GM18511 (cell line): ENCODE results near the gene GP5.

Source experiments
- ATAC-seq: cut with Tn5 transposase; IDR thresholded peaks from one replicate; pipeline ENCODE4 v1.9.1; 2021; ENCODE audit warnings: mild to moderate bottlenecking, moderate library complexity; ENCODE audit not compliant: unreplicated experiment

GP5 gene

GRCh38 chr3:194399166-194399565 lies at the start of gene GP5:
Gene GP5 (minus strand): TSS chr3:194399266. CDS start chr3:194398282, 984 bp downstream.
- ATAC-seq = no peak

- no peak for ATAC-seq
These were observed 48.6 kb upstream of the GP5 start for GRCh38 chr3:194447657-194448056.

- ATAC-seq = no peak
These were observed 48.1 kb upstream of the GP5 start for GRCh38 chr3:194447161-194447560.

GRCh38 chr3:194446754-194447153 lies 47.7 kb upstream of the GP5 start:
- ATAC-seq = no peak

- no peak for ATAC-seq
These were observed 47.1 kb upstream of the GP5 start for GRCh38 chr3:194446172-194446571.

GRCh38 chr3:194443901-194444300 lies 44.8 kb upstream of the GP5 start:
- no peak for ATAC-seq

GRCh38 chr3:194440756-194441155 lies 41.7 kb upstream of the GP5 start:
- no peak for ATAC-seq

GRCh38 chr3:194439881-194440550 lies 41.0 kb upstream of the GP5 start:
- ATAC-seq = no peak

- no peak for ATAC-seq
These were observed 35.4 kb upstream of the GP5 start for GRCh38 chr3:194434503-194434902.

- no peak for ATAC-seq
These were observed 32.5 kb upstream of the GP5 start for GRCh38 chr3:194431554-194431953.

GRCh38 chr3:194425399-194425798 lies 26.3 kb upstream of the GP5 start:
- no peak for ATAC-seq

- no peak for ATAC-seq
These were observed 25.9 kb upstream of the GP5 start for GRCh38 chr3:194424953-194425352.

GRCh38 chr3:194424373-194424772 lies 25.3 kb upstream of the GP5 start:
- ATAC-seq = no peak

- no peak for ATAC-seq
These were observed 24.3 kb upstream of the GP5 start for GRCh38 chr3:194423317-194423716.

GRCh38 chr3:194422188-194422587 lies 23.1 kb upstream of the GP5 start:
- no peak for ATAC-seq

- no peak for ATAC-seq
These were observed 19.6 kb upstream of the GP5 start for GRCh38 chr3:194418671-194419070.

- no peak for ATAC-seq
These were observed 8.4 kb upstream of the GP5 start for GRCh38 chr3:194407423-194407822.

GRCh38 chr3:194405766-194406165 lies 6.7 kb upstream of the GP5 start:
- no peak for ATAC-seq

GRCh38 chr3:194404365-194405140 lies 5.5 kb upstream of the GP5 start:
- no peak for ATAC-seq

- no peak for ATAC-seq
These were observed 2.8 kb upstream of the GP5 start for GRCh38 chr3:194401868-194402329.

- ATAC-seq = no peak
These were observed 2.3 kb upstream of the GP5 start for GRCh38 chr3:194401346-194401745.

- no peak for ATAC-seq
These were observed 877 bp upstream of the GP5 start for GRCh38 chr3:194399874-194400411.
